ENCODE data around the gene AIDA. TPM values are rescaled to one million over a fixed set of nuclear protein-coding genes. Genes with fewer than 3 reads are reported as not detected.
A peak's percentile ranks its signal among the peaks of the same experiment; 100 is the strongest.

AIDA gene
- total RNA-seq, 6 experiments from 2014 or later, result 87.1 to 112 (median 103) TPM

- Mint-ChIP-seq H3K4me1 (ENCODE audit: low read depth) (peaks cover 41% of the 10 kb centered on the region), H3K27me3 (ENCODE audit: insufficient read depth) (no peaks in the 10 kb centered on the region), H3K4me3 (no peak overlapping the region; the same call in 1 of the 2 replicates), H3K9me3 (no peaks in the 10 kb centered on the region), H3K36me3 (ENCODE audit: low read depth) (peaks cover 39% of the 10 kb centered on the region), H3K27ac (peak overlapping the region; percentile 12; the same call in 1 of the 2 replicates)
- TF ChIP-seq CTCF (IDR thresholded peaks at IDR 0.05), result no peak
- no peak for DNase-seq
Observed at GRCh38 chr1:222629921-222630535, 82.3 kb downstream of the AIDA start.

- H3K4me1 Mint-ChIP-seq (ENCODE audit: low read depth), result peaks cover 34% of the 10 kb centered on the region
- peaks cover 42% of the 10 kb centered on the region for H3K36me3 Mint-ChIP-seq (ENCODE audit: low read depth)
- no peaks in the 10 kb centered on the region for H3K27me3 Mint-ChIP-seq (ENCODE audit: insufficient read depth)
- no peak overlapping the region for H3K4me3 Mint-ChIP-seq
- DNase-seq, result no peak
- no peaks in the 10 kb centered on the region for H3K9me3 Mint-ChIP-seq
- H3K27ac Mint-ChIP-seq, result no peak overlapping the region; the same call in 1 of the 2 replicates
- no peak for TF ChIP-seq CTCF (IDR thresholded peaks at IDR 0.05)
Observed at GRCh38 chr1:222627232-222627631, 85.1 kb downstream of the AIDA start.

GRCh38 chr1:222624214-222624613, 88.1 kb downstream of the AIDA start:
- TF ChIP-seq CTCF (IDR thresholded peaks at IDR 0.05), result no peak
- no peaks in the 10 kb centered on the region for H3K9me3 Mint-ChIP-seq
- DNase-seq, result no peak
- no peak overlapping the region for H3K4me3 Mint-ChIP-seq
- H3K4me1 Mint-ChIP-seq (ENCODE audit: low read depth), result peaks cover 34% of the 10 kb centered on the region
- H3K36me3 Mint-ChIP-seq (ENCODE audit: low read depth), result peaks cover 38% of the 10 kb centered on the region
- no peak overlapping the region for H3K27ac Mint-ChIP-seq
- no peaks in the 10 kb centered on the region for H3K27me3 Mint-ChIP-seq (ENCODE audit: insufficient read depth)

GRCh38 chr1:222623458-222623857, 88.8 kb downstream of the AIDA start:
- H3K4me3 Mint-ChIP-seq, result no peak overlapping the region
- H3K4me1 Mint-ChIP-seq (ENCODE audit: low read depth), result peaks cover 34% of the 10 kb centered on the region
- no peak for TF ChIP-seq CTCF (IDR thresholded peaks at IDR 0.05)
- peaks cover 33% of the 10 kb centered on the region for H3K36me3 Mint-ChIP-seq (ENCODE audit: low read depth)
- no peaks in the 10 kb centered on the region for H3K27me3 Mint-ChIP-seq (ENCODE audit: insufficient read depth)
- no peak for DNase-seq
- no peaks in the 10 kb centered on the region for H3K9me3 Mint-ChIP-seq
- no peak overlapping the region for H3K27ac Mint-ChIP-seq

GRCh38 chr1:222622765-222623164, 89.5 kb downstream of the AIDA start:
- no peak for DNase-seq
- Mint-ChIP-seq H3K4me3 (no peak overlapping the region), H3K4me1 (ENCODE audit: low read depth) (peaks cover 34% of the 10 kb centered on the region), H3K27me3 (ENCODE audit: insufficient read depth) (no peaks in the 10 kb centered on the region), H3K36me3 (ENCODE audit: low read depth) (peaks cover 26% of the 10 kb centered on the region), H3K9me3 (no peaks in the 10 kb centered on the region), H3K27ac (no peak overlapping the region)
- no peak for TF ChIP-seq CTCF (IDR thresholded peaks at IDR 0.05)

Data from HFFc6 (cell line).